NOMO-1 treated with DMSO at 0.1 percent for 48 hours (cell line): Measurements from ENCODE around the gene TERT.
"Not testable (repeated sequence)": the region's sequence is repeated elsewhere in the genome, so short reads cannot be mapped to it uniquely, and the experiment has no call there.

Source experiments
- DNase-seq: peaks from one replicate; lab custom pipeline; 2025; ENCODE audit not compliant: unreplicated experiment; lab: John Stamatoyannopoulos, UW

Gene TERT

DNA sequence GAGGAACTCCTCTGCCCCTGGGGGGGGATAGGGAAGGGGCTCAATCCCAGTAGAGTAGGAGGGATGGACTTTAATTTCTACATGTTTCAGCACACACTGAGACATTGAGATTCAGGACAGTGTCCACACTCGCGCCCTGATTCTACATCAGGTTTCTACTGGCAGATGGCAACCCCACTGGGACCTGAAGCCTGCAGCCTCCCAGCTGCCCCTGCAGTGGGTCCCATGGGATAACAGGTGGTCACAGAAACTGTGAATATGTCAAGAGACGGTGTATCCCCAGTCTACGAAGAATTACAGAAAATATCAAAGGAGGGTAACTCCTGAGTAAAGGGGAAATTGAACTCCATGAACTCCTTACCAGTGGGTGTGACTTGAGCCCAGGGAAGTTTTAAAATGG, 2.4 kb upstream of the TERT start:
- no peak for DNase-seq

DNA sequence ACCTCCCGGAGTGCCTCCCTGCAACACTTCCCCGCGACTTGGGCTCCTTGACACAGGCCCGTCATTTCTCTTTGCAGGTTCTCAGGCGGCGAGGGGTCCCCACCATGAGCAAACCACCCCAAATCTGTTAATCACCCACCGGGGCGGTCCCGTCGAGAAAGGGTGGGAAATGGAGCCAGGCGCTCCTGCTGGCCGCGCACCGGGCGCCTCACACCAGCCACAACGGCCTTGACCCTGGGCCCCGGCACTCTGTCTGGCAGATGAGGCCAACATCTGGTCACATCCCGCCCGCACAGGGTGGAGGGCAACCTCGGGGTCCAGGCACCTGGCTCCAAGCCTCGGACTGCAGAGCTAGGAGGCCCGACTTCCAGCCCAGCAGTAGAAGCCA, 776 bp upstream of the TERT start:
- DNase-seq, result no peak

DNA sequence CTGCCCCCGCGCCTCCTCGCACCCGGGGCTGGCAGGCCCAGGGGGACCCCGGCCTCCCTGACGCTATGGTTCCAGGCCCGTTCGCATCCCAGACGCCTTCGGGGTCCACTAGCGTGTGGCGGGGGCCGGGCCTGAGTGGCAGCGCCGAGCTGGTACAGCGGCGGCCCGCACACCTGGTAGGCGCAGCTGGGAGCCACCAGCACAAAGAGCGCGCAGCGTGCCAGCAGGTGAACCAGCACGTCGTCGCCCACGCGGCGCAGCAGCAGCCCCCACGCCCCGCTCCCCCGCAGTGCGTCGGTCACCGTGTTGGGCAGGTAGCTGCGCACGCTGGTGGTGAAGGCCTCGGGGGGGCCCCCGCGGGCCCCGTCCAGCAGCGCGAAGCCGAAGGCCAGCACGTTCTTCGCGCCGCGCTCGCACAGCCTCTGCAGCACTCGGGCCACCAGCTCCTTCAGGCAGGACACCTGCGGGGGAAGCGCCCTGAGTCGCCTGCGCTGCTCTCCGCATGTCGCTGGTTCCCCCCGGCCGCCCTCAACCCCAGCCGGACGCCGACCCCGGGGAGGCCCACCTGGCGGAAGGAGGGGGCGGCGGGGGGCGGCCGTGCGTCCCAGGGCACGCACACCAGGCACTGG, 548 bp downstream of the TERT start:
- no peak for DNase-seq

DNA sequence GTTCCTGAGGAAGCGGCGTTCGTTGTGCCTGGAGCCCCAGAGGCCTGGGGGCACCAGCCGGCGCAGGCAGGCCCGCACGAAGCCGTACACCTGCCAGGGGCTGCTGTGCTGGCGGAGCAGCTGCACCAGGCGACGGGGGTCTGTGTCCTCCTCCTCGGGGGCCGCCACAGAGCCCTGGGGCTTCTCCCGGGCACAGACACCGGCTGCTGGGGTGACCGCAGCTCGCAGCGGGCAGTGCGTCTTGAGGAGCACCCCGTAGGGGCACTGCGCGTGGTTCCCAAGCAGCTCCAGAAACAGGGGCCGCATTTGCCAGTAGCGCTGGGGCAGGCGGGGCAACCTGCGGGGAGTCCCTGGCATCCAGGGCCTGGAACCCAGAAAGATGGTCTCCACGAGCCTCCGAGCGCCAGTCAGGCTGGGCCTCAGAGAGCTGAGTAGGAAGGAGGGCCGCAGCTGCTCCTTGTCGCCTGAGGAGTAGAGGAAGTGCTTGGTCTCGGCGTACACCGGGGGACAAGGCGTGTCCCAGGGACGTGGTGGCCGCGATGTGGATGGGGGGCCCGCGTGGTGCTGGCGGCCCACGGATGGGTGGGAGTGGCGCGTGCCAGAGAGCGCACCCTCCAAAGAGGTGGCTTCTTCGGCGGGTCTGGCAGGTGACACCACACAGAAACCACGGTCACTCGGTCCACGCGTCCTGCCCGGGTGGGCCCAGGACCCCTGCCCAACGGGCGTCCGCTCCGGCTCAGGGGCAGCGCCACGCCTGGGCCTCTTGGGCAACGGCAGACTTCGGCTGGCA, 1.3 kb downstream of the TERT start:
- DNase-seq, result no peak

DNA sequence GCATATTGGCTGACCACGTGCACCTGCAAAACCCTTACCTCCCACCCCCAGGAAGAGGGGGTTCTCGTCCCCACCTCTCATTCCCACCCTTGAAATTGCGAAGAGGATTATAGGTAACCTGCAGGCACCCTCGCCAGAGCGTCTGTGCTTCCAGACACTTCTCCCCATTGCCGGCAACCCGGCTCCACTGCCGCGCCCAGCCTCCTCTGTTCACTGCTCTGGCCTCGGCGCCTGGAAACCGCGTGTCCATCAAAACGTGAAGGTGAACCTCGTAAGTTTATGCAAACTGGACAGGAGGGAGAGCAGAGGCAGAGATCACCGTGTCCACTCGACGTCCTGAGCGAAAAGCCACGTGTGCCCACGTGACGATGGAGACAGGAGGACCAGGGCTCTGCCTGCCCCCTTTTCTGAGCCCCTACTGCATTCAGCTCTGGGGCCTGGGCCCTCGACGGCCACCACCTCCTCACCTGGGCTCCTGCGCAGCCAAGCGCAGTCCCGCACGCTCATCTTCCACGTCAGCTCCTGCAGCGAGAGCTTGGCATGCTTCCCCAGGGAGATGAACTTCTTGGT, 1.9 kb downstream of the TERT start:
- no peak for DNase-seq

DNA sequence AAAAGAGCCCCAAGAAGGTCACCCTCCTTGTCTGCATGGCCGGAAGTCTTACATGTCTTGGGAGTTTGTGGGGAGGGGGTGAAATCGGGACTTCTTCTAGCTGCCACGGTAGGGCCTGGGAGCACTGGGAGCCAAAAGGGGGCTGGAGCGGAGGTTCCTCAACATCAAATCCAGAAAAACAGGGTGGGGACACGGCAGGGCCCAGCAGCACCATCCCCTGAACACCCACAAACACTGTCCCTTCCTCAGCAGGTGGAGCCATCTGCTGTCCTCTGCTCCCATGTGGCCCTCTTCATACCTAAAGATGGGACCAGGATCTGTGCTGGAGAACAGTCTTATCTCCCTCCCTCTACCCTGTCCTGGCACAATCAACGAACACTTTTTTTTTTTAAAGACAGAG, 2.7 kb downstream of the TERT start:
- no peak for DNase-seq

DNA sequence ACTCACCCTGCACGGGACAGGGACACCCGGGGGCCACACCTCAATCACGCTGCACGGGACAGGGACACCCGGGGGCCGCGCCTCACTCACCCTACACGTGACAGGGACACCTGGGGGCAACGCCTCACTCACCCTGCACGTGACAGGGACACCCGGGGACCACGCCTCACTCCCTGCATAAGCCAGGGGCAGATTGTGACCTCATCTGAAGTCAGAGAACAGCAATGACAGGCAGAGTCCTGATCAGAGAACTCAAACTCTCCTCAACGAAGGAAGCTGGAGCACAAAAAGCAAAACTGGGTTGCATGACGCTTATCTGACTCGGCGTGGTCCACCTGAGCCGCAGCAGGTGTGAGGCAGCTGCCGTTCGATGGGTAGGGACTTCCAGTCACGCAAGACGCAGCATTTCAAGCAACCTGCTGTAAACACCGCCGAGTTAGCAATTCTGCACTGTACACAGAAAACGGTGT, 3.2 kb downstream of the TERT start:
- DNase-seq, result no peak

DNA sequence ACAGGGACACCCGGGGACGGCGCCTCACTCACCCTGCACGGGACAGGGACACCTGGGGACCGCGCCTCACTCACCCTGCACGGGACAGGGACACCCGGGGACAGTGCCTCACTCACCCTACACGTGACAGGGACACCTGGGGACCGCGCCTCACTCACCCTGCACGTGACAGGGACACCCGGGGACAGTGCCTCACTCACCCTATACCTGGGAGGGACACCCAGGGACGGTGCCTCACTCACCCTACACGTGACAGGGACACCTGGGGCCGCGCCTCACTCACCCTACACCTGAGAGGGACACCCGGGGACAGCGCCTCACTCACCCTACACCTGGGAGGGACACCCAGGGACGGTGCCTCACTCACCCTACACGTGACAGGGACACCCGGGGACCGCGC, 3.9 kb downstream of the TERT start:
- not testable (repeated sequence) for DNase-seq

DNA sequence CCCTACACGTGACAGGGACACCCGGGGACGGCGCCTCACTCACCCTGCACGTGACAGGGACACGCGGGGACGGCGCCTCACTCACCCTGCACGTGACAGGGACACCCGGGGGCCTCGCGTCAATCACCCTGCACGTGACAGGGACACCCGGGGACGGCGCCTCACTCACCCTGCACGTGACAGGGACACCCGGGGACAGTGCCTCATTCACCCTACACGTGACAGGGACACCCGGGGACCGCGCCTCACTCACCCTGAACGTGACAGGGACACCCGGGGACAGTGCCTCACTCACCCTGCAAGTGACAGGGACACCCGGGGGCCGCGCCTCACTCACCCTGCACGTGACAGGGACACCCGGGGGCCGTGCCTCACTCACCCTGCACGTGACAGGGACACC, 5.3 kb downstream of the TERT start:
- DNase-seq, result not testable (repeated sequence)

DNA sequence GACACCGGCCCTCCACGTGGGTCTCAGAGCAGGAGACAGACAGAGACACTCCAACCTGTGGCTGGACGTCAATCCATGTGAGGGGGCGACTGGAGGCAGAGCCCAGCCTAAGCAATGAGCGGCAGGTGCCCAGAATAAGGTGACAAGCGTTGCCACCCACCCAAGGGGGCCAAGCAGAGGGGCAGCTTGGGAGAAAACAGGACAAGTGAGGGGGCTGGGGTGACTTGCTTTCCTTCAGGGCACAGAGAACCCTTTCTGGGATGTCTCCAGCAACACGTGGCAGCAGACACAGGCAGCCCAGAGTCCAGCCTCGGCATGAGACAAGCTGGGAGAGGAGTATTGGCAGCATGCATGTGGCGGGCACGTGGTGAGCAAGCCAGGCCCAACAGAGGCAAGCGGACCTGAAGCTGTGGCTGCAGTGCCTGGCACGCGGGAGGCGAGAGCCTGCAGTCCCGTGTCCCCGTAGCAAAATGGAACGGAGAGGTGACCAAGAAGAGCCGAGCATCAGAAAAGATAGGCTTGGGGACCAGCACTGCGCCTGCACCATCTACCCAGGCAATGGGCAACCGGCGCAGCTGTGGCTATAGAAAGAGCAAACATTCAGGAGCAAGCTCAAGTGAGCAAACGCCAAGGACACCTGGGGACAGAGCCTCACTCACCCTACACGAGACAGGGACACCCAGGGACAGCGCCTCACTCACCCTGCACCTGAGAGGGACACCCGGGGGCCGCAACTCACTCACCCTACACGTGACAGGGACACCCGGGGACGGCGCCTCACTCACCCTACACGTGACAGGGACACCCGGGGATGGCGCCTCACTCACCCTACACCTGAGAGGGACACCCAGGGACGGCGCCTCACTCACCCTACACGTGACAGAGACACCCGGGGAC, 6.2 kb downstream of the TERT start:
- DNase-seq, result no peak

DNA sequence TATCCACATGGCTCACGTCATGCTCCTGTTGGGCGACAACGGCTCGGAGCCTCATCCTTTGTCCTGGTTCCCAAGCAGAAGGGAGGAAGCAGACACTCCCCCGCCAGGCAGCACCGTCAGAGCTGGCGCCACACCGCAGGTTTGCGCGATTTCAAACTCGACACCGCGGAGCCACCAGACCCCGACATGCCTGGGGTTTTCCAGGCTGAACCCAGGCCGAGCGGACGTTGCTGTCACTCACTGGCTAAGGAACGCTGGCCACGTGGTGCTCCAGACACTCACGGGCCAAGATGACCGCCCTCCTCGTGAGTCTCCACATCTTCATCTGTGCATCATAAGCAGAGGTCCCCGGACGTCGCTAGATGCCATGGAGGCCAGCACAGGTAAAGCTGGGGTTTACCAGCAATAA, 9.0 kb downstream of the TERT start:
- DNase-seq, result no peak

DNA sequence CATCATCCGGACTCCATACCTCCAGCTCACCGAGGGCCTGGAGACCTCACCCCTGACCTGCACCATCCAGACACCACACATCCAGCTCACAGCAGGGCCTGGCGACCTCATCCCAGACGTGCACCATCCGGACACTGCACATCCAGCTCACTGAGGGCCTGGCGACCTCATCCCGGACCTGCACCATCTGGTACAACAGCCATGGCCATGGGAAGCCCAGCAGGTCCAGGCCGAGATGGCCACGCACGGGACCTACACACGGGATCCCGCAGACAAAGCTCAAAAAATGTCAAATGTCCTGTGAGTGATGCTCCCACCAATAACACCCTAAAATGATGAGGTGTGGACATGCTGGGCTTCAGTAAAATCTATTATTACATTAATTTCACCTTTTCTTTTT, 9.7 kb downstream of the TERT start:
- no peak for DNase-seq

DNA sequence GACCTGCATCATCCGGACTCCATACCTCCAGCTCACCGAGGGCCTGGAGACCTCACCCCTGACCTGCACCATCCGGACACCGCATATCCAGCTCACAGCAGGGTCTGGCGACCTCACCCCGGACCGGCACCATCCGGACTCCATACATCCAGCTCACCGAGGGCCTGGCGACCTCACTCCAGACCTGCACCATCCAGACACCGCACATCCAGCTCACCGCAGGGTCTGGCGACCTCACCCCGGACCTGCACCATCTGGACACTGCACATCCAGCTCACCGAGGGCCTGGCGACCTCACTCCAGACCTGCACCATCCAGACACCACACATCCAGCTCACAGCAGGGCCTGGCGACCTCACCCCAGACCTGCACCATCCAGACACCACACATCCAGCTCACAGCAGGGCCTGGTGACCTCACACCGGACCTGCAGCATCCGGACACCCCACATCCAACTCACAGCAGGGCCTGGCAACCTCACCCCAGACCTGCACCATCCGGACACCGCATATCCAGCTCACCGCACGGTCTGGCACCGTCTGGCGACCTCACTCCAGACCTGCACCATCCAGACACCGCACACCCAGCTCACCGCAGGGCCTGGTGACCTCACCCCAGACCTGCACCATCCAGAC, 10.4 kb downstream of the TERT start:
- DNase-seq, result not testable (repeated sequence)

DNA sequence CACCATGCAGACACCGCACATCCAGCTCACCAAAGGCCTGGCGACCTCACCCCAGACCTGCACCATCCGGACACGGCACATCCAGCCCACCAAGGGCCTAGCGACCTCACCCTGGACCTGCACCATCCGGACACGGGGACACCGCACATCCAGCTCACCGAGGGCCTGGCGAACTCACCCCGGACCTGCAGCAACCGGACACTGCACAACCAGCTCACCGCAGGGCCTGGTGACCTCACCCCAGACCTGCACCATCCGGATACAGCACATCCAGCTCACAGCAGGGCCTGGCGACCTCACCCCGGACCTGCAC, 11.2 kb downstream of the TERT start:
- DNase-seq, result not testable (repeated sequence)

DNA sequence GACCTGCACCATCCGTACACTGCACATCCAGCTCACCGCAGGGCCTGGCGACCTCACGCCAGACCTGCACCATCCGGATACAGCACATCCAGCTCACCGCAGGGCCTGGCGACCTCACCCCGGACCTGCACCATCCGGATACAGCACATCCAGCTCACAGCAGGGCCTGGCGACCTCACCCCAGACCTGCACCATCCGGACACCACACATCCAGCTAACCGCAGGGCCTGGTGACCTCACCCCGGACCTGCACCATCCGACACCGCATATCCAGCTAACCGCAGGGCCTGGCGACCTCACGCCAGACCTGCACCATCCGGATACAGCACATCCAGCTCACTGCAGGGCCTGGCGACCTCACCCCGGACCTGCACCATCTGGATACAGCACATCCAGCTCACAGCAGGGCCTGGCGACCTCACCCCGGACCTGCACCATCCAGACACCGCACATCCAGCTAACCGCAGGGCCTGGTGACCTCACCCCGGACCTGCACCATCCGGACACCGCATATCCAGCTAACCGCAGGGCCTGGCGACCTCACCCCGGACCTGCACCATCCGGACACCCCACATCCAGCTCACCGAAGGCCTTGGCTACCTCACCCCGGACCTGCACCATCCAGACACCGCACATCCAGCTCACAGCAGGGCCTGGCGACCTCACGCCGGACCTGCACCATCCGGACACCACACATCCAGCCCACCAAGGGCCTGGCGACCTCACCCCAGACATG, 11.7 kb downstream of the TERT start:
- DNase-seq, result not testable (repeated sequence)

DNA sequence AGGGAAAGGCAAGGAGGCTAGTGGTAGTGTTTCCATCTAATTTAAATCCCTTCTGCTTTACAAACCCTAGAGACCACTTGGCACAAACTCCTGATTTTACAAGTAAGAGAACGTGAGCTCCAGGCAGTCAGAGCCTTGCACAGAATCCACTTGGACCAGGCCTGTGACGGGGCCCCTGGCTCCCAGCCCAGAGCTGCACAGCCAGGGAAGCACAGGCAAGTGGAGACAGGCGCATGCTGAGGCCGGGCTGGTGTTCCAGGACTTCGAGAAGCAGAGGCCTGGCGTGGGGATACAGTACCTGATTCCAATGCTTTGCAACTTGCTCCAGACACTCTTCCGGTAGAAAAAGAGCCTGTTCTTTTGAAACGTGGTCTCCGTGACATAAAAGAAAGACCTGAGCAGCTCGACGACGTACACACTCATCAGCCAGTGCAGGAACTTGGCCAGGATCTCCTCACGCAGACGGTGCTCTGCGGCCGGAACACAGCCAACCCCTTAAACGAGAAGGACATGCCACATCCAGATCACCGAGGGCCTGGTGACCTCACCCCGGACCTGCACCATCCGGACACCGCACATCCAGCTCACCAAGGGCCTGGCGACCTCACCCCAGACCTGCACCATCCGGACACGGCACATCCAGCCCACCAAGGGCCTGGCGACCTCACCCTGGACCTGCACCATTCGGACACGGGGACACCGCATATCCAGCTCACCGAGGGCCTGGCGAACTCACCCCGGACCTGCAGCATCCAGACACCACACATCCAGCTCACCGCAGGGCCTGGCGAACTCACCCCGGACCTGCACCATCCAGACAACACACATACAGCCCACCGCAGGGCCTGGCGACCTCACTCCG, 12.5 kb downstream of the TERT start:
- DNase-seq, result no peak

DNA sequence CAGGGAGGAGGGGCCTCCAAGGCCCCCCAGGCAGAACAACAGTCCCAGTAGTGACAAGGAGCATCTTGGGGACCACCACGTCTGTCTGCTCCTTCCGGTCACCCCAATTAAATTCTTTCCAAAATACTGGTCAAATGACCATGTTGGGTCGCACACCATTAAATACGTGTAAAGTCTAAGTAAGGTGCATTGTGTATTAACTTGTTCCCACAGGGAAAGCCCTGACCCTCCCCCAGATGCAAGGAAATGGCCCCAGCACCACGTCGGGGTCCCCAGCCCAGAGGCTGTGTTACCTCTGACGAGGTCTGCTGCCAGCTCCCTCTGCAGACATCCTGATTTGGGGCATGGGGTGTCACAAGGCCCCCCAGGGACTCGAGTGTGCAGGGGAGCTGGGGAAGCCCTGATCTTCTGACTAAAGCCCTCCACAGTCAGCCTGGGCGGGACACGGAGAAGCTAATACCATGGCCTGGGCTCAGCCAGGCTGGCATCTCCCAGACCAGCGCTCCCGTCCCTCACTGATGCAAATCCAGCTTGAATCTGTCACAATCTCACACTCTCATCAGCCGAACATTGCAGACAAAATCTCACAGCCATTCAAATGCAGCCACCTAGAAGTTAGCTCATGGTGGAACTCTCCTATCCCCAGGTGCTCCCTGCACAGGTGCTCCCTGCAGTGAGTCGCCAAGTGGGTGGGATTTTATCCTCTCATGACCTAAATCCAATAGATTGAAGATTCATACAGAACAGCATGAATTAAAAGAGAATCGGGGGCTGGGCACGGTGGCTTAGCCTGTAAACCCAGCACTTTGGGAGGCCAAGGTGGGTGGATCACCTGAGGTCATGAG, 13.6 kb downstream of the TERT start:
- DNase-seq, result no peak

DNA sequence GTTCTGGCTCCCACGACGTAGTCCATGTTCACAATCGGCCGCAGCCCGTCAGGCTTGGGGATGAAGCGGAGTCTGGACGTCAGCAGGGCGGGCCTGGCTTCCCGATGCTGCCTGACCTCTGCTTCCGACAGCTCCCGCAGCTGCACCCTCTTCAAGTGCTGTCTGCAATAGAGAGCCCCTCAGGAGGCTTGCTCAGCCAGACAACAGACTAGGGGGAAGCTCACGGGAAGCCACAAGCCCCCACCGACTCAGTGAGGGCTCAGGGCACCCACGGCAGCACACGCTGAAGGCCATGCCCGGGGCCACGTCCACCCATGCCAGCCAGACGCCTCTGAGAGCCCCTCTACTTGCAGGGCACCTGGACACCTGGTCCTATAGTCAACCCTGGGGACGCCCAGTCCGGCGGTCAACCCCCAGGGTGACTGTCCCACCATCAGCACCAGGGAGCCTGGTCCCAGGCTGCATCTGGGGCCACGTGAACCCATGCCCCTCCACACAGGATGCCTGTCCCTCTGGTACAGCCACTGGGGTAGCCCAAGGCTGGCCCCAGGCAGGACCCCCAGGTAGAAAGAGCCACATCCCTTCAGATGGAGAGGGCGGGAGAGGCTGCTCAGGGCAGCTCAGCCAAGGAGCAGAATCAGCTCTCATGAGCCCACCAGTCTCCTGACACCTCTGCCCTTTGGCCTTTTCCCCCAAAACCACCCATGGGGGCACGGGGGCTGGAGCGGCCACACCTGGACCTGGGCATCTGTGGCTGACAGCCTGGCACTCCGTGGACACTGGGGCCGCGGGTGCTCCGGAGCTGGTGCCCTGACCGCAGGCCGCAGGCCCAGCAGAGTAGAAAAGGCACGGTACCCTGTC, 14.5 kb downstream of the TERT start:
- no peak for DNase-seq
